CD4-positive, alpha-beta T cell treated with Interleukin-10 for 1 hour (primary cell): ENCODE measurements around the gene TNS2.

Experiments
- DNase-seq: peaks from one replicate; pipeline ENCODE4 v3.0.0-alpha.2; 2020

Gene TNS2

GRCh38 chr12:53058674-53059433 lies 9.0 kb downstream of the TNS2 start:
- DNase-seq = no peak

DNA sequence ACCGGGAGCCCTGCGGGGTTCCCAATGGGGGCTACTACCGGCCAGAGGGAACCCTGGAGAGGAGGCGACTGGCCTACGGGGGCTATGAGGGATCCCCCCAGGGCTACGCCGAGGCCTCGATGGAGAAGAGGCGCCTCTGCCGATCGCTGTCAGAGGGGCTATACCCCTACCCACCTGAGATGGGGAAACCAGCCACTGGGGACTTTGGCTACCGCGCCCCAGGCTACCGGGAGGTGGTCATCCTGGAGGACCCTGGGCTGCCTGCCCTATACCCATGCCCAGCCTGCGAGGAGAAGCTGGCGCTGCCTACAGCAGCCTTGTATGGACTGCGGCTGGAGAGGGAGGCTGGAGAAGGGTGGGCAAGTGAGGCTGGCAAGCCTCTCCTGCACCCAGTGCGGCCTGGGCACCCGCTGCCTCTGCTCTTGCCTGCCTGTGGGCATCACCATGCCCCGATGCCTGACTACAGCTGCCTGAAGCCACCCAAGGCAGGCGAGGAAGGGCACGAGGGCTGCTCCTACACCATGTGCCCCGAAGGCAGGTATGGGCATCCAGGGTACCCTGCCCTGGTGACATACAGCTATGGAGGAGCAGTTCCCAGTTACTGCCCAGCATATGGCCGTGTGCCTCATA lies 9.7 kb downstream of the TNS2 start:
- no peak for DNase-seq

GRCh38 chr12:53060064-53060720 lies 10.3 kb downstream of the TNS2 start:
- no peak for DNase-seq

GRCh38 chr12:53060721-53061276 lies 10.9 kb downstream of the TNS2 start:
- no peak for DNase-seq

DNA sequence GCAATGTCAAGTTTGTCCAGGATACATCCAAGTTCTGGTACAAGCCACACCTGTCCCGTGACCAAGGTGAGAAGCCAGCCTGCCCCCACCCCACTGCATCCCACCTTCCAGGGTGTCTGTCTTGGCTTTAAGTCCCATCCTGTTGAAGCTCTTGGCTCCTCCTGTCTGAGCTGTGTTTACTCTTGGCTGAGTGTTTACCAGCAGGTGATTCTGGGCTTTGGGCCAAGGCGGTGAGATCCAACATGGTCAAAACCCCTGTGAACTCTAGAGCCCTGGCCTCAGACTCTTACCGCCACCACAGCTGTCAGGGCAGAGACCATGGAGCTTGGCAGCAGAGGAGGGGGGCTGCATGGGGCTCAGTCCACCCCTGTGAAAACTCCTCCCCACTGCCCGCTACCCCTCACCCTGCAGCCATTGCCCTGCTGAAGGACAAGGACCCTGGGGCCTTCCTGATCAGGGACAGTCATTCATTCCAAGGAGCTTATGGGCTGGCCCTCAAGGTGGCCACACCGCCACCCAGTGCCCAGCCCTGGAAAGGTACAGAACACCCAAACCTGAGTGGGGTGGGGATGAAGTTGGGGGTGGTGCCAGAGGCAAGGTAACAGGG lies 11.6 kb downstream of the TNS2 start:
- no peak for DNase-seq

DNA sequence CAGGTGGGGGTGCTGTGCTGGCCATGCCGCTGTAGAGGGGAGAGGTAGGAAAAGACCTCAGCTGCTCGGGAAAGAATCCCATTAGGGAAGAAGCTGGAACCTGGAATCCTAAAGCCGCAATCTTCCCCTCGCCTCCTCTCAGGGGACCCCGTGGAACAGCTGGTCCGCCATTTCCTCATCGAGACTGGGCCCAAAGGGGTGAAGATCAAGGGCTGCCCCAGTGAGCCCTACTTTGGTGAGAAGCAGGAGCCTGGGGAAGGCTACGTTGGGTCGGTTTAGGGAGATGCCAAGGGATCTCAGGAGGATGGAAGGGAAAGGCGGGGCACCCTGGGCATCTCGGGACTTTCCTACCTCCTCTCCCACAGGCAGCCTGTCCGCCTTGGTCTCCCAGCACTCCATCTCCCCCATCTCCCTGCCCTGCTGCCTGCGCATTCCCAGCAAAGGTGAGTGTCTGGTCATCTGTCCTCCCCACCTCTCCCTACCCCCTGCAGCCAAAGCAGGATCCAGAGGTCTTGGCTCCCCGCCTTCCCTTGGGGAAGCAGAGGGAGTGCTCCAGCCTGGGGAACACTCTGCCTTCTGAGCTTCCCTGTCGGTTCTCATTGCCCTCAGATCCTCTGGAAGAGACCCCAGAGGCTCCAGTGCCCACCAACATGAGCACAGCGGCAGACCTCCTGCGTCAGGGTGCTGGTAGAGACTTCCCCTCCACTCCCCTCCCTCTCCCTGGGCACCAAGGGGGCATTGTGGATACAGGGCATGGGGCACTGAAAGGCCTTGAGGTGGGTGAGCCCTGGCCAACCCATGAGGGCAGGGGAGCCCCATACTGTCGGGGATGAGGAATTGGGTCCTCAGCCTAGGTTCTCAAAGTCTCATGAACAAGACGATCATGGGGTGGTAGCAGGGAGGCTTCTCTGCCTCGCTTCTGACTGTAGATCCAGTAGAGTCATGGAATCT lies 12.4 kb downstream of the TNS2 start:
- DNase-seq = no peak

DNA sequence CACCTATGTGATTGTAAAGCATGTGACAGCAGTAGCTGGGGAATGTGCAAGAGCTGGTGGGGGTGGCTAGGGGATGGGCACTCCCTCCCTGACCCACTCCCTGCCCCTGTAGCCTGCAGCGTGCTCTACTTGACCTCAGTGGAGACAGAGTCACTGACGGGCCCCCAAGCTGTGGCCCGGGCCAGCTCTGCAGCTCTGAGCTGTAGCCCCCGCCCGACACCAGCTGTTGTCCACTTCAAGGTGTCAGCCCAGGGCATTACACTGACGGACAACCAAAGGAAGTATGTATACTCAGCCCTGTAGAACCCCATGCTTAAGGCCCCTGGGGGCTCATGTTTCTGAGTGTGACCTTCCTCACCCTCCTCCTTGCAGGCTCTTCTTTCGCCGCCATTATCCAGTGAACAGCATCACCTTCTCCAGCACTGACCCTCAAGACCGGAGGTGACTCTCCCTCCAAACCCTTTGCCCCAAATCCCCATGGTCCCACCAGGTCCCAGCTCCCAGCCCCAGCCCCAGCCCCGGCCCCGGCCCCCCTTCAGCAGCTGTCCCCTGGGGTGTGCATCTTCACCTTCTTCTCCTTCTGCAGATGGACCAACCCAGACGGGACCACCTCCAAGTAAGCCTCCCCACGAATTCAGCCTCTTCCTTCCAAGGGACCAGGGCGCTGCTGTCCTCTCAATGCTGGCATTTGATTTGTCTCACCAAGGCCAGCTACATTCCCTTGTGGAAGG lies 13.3 kb downstream of the TNS2 start:
- no peak for DNase-seq

DNA sequence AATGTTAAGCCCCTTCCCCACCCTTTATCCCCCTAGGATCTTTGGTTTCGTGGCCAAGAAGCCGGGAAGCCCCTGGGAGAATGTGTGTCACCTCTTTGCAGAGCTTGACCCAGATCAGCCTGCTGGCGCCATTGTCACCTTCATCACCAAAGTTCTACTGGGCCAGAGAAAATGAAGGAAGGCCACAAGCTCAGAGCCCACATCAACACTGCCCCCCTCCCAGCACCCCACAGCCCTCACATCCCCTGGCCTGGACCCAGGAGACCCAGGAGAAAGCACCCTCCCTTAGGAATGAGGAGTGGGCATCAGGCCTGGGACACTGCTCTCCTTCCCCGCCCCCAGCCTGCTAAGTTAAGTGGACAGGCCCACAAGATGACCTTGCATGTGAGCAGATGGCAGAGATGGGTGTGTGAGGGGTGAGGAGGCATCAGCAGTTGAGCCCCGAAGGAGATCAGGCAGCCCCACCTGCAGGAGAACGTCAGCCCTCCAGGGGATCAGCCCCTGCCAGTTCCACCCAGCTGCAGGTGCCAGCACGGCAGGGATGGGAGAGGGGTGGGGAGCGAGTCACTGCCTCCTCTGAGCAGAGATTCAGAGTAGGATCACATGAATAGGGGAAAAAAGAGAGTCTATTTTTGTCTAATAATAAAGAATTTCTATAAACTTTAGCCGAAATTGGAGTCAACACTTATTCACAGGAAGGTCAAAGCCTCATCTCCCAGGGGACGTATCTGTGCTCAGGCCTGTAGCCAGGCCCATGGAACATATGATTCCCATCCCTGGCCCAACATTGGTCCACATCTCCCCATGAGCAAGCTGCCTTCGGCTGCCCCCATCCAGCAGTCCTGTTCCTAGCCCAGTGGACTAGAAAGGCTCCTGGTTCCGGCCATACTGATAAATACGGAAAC lies 14.1 kb downstream of the TNS2 start:
- DNase-seq = no peak

DNA sequence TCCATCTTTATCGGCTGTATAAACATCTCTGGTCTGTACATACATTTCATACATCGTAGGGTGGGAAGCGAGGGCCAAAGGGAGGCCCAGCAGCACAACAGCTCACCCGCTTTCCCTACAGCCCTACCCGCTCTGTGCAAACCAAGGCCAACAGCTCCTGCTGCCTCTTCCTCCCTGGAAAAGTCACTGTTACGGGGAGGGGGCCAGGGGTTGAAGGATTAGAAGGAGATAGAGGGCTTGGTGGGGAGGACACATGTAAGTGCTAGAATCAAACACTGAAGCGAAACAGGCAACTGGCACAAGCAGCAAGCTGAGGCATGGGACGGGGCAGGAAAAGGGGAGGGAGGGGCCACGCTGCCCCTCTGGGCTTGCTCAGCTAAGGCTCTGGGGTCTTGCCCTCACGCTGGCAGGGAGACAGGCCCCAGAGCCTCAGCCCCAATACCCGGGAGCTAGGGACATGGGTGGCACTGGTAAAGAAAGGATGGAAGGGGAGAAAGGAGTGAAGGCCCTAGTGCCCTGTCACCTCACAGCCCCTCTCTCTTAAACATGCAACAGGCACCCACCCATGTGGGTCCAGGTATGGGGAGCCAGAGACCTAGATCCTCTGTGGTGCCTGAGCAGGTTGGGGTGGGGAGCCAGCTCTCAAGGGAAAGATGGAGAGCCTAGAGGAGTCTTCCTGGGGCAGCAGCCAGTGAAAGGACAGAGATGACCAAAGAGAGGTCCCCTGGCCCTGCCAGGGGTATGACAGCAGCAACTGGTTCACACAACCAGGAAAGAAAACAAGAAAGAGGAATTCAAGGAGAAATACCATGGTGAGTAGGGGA lies 15.0 kb downstream of the TNS2 start:
- no peak for DNase-seq

- DNase-seq = no peak
Measured at GRCh38 chr12:53065470-53065869, 15.6 kb downstream of the TNS2 start.

GRCh38 chr12:53065975-53066931 lies 16.4 kb downstream of the TNS2 start:
- peak; percentile 69 for DNase-seq

DNA sequence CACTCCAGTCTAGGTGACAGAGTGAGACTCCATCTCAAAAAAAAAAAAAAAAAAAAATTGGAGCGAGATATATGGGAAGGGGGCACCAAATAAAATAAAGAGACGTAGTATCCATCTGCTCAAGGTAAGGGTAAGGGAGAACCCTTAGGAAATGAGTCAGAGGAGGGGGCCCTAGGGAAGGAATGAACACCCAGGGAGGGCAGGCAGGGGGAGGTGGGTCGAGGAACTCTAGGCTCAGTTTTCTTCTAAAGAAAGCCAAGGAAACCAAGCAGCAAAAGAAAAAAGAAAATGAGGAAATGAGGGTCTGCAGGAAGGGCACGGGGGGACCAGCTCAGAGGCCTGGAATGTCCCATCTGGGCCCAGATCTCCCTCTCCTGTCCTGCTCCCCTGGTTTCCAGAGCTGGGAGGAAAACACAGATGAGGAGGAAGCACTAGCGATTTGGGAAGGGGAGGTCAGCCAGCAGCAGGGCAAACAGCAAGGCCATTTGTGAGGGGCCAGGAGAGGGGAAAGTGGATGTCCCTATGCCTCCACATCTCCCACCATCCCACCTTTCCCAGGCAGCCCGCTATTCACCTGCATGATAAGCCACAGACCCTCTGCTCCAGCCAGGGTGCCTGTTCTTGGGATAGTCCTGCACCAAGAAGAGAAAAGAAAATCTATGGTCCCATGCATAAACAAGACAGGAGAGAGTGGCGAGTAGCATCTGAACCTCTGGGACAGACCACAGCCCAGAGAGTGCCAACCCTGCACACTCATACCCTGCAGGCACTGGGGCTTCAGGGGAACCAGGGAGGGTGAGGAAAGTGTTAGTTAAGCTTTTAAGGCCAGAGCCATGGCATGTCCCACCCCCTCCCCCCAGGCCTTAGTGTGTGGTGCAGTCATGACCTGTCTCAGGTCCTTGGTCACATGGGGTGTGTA lies 17.5 kb downstream of the TNS2 start:
- DNase-seq = no peak

GRCh38 chr12:53067993-53068770 lies 18.3 kb downstream of the TNS2 start:
- DNase-seq = no peak

GRCh38 chr12:53068811-53069585 lies 19.1 kb downstream of the TNS2 start:
- DNase-seq = no peak

- DNase-seq = no peak
Measured at GRCh38 chr12:53069621-53070410, 20.0 kb downstream of the TNS2 start.
